Measurements from ENCODE around the gene CD3E.

The CD3E gene

GRCh38 chr11:118287006-118287405 lies 17.5 kb upstream of the CD3E start:
- peaks cover 4% of the 10 kb centered on the region for H3K4me1 ChIP-seq (ENCODE audit: control insufficient read depth, insufficient read depth, low read length, poor library complexity, severe bottlenecking)
- H3K4me3 ChIP-seq (ENCODE audit: insufficient read depth, low read depth, low read length, poor library complexity, severe bottlenecking), result no peak overlapping the region
- no peak for DNase-seq
- H3K9me3 ChIP-seq (ENCODE audit: control insufficient read depth, low read length), result no peaks in the 10 kb centered on the region
- H3K27ac ChIP-seq (ENCODE audit: insufficient read depth, low read length, poor library complexity, severe bottlenecking), result no peak overlapping the region
- no peaks in the 10 kb centered on the region for H3K36me3 ChIP-seq (ENCODE audit: control insufficient read depth, insufficient read depth, low read length)
- no peaks in the 10 kb centered on the region for H3K27me3 ChIP-seq (replicated peaks; ENCODE audit: control insufficient read depth, insufficient read depth, low read length, poor library complexity, severe bottlenecking)

GRCh38 chr11:118289401-118289800 lies 15.1 kb upstream of the CD3E start:
- no peaks in the 10 kb centered on the region for H3K27me3 ChIP-seq (replicated peaks; ENCODE audit: control insufficient read depth, insufficient read depth, low read length, poor library complexity, severe bottlenecking)
- no peak overlapping the region for H3K27ac ChIP-seq (ENCODE audit: insufficient read depth, low read length, poor library complexity, severe bottlenecking)
- H3K4me1 ChIP-seq (ENCODE audit: control insufficient read depth, insufficient read depth, low read length, poor library complexity, severe bottlenecking), result no peaks in the 10 kb centered on the region
- no peak for DNase-seq
- no peaks in the 10 kb centered on the region for H3K36me3 ChIP-seq (ENCODE audit: control insufficient read depth, insufficient read depth, low read length)
- H3K4me3 ChIP-seq (ENCODE audit: insufficient read depth, low read depth, low read length, poor library complexity, severe bottlenecking), result no peak overlapping the region
- no peaks in the 10 kb centered on the region for H3K9me3 ChIP-seq (ENCODE audit: control insufficient read depth, low read length)

DNA sequence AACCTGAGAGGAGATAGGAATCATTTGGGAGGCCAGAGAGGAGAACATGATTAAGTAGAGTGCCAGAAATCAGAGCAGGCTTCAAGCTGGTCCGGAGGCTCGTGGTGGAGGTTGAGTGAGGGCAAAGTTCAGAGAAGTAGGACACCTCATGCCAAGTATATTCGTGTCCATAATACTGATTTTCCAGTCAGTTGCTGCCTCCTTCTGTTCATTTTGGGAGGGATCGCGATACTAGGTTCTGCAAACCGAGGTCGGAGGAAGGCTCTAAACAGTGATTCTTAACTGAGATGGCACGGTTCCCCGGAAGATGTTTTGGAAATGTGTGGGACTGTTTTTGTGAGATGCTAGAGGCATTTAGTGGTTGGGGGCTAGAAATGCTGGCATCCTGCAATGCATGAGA lies 13.6 kb upstream of the CD3E start:
- Histone ChIP-seq H3K27ac (ENCODE audit: insufficient read depth, low read length, poor library complexity, severe bottlenecking) (no peak overlapping the region), H3K27me3 (replicated peaks; ENCODE audit: control insufficient read depth, insufficient read depth, low read length, poor library complexity, severe bottlenecking) (no peaks in the 10 kb centered on the region), H3K4me3 (ENCODE audit: insufficient read depth, low read depth, low read length, poor library complexity, severe bottlenecking) (no peak overlapping the region), H3K9me3 (ENCODE audit: control insufficient read depth, low read length) (no peaks in the 10 kb centered on the region), H3K4me1 (ENCODE audit: control insufficient read depth, insufficient read depth, low read length, poor library complexity, severe bottlenecking) (peaks cover under 1% of the 10 kb centered on the region), H3K36me3 (ENCODE audit: control insufficient read depth, insufficient read depth, low read length) (no peaks in the 10 kb centered on the region)
- DNase-seq, result peak; percentile 9 to 16 (median 13)

DNA sequence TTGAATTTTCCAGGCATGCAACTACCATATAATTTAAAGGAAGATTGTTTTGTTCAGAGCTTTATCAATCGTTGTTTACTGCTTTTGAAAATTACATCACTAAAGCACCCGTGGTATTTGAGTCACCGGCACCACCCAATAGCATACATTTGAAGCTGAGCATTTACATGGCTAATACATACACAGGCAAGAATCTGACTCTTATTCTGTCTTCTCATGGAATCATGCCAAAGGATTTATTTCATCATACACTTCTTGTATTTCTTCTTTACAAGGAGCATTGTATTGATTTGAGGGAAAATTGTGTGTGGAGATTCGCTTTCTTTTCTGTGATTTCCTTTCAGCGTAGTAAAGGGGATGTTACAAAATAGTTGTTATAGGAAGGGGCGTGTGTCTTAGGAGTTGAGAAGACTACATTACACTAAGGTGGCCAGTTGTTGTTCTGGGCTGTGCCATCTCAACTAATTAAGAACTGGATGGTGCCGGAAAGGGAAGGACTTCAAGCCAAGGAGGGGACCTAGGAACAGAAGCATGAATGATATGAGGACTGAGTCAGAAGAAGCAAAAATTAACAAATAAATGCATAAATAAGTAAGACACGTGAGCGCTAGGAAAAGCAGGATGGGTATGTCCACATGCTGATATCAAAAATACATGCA lies 12.9 kb upstream of the CD3E start:
- no peaks in the 10 kb centered on the region for H3K36me3 ChIP-seq (ENCODE audit: control insufficient read depth, insufficient read depth, low read length)
- DNase-seq, result no peak
- H3K4me1 ChIP-seq (ENCODE audit: control insufficient read depth, insufficient read depth, low read length, poor library complexity, severe bottlenecking), result peaks cover 4% of the 10 kb centered on the region
- H3K27ac ChIP-seq (ENCODE audit: insufficient read depth, low read length, poor library complexity, severe bottlenecking), result no peak overlapping the region
- no peaks in the 10 kb centered on the region for H3K27me3 ChIP-seq (replicated peaks; ENCODE audit: control insufficient read depth, insufficient read depth, low read length, poor library complexity, severe bottlenecking)
- no peaks in the 10 kb centered on the region for H3K9me3 ChIP-seq (ENCODE audit: control insufficient read depth, low read length)
- H3K4me3 ChIP-seq (ENCODE audit: insufficient read depth, low read depth, low read length, poor library complexity, severe bottlenecking), result no peak overlapping the region

DNA sequence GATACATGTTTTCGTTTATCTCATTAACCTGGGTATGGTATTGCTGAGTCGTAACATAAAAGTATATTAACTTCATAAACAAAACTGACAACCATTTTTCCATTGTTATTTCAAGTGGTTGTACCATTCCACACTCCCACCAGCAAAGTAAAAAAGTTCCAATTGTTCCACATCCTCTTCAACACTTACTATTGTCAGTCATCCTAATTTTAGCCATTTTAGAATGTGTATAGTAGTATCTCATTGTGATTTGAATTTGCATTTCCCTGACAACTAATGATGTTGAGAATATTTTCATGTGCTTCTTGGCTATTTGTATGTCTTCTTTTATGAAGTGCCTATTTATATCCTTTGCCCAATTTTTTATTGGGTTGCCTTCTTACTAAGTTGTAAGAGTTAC lies 10.5 kb upstream of the CD3E start:
- H3K4me1 ChIP-seq (ENCODE audit: control insufficient read depth, insufficient read depth, low read length, poor library complexity, severe bottlenecking), result peaks cover 4% of the 10 kb centered on the region
- no peaks in the 10 kb centered on the region for H3K9me3 ChIP-seq (ENCODE audit: control insufficient read depth, low read length)
- no peak for DNase-seq
- H3K4me3 ChIP-seq (ENCODE audit: insufficient read depth, low read depth, low read length, poor library complexity, severe bottlenecking), result no peak overlapping the region
- H3K27me3 ChIP-seq (replicated peaks; ENCODE audit: control insufficient read depth, insufficient read depth, low read length, poor library complexity, severe bottlenecking), result no peaks in the 10 kb centered on the region
- H3K27ac ChIP-seq (ENCODE audit: insufficient read depth, low read length, poor library complexity, severe bottlenecking), result no peak overlapping the region
- no peaks in the 10 kb centered on the region for H3K36me3 ChIP-seq (ENCODE audit: control insufficient read depth, insufficient read depth, low read length)

- Histone ChIP-seq H3K4me3 (ENCODE audit: insufficient read depth, low read depth, low read length, poor library complexity, severe bottlenecking) (no peak overlapping the region), H3K27ac (ENCODE audit: insufficient read depth, low read length, poor library complexity, severe bottlenecking) (no peak overlapping the region), H3K27me3 (replicated peaks; ENCODE audit: control insufficient read depth, insufficient read depth, low read length, poor library complexity, severe bottlenecking) (no peaks in the 10 kb centered on the region), H3K4me1 (ENCODE audit: control insufficient read depth, insufficient read depth, low read length, poor library complexity, severe bottlenecking) (peaks cover 4% of the 10 kb centered on the region), H3K36me3 (ENCODE audit: control insufficient read depth, insufficient read depth, low read length) (no peaks in the 10 kb centered on the region), H3K9me3 (ENCODE audit: control insufficient read depth, low read length) (no peaks in the 10 kb centered on the region)
- DNase-seq, result no peak
Observed at GRCh38 chr11:118295199-118295598, 9.3 kb upstream of the CD3E start.

DNA sequence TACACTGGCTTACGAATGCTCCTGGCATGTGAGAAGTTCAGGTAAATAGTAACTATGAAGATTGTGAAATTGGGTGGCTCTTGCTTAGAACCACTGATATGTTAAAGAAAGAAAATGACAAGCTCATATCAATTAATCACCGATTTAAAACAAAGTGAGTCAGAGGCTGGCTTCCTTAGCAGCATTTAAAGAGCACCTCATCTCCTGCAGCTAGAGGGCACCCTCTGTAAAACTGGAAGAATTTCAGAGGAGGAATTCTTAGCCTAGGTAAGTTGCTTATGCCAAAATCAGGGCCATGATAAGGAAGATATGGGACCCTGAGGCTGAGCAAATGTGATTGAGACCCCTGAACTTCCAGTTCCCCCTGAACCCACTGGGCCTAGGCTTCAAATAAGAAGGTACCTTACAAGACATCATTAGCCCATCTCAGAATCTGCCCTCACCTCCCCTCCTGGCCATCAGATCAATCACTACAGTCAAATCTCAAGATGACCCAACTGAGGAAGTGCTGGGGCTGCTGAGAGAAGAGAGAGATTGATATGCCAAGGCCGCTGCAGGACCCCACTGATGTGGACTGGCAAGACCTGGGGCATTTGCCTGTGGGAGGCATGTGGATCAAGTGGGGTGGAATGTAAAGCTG lies 8.6 kb upstream of the CD3E start:
- no peak overlapping the region for H3K27ac ChIP-seq (ENCODE audit: insufficient read depth, low read length, poor library complexity, severe bottlenecking)
- no peak for DNase-seq
- H3K27me3 ChIP-seq (replicated peaks; ENCODE audit: control insufficient read depth, insufficient read depth, low read length, poor library complexity, severe bottlenecking), result no peaks in the 10 kb centered on the region

DNA sequence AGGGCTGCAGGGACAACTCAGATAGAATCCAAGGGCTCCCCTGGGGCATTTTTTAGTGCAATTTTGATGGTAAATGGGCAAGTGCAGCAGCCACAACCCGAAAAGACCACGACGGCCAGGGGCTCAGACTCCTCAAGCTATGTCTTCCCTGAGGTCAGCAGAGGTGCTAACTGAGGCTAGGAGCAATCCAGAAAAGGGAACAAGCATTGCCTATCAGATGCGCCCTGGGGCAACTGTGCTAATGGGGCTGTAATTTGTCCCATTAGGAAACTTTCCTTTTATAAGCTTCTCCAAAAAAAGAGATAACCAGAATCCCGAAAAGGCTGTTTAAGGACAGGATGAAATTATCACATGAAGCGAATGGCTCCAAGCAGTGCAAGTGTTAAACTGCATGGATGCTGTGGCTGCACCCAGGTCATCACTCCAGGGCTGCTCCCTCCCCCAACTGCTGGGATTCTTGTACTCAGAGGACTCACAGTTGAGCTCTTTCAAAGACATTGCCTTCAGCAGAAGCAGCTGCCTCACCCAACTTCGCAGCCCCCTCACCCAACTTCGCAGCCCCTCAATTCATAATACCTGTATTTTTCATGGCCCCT lies 2.8 kb upstream of the CD3E start:
- DNase-seq, result no peak
- Histone ChIP-seq H3K4me1 (ENCODE audit: control insufficient read depth, insufficient read depth, low read length, poor library complexity, severe bottlenecking) (peaks cover 17% of the 10 kb centered on the region), H3K27ac (ENCODE audit: insufficient read depth, low read length, poor library complexity, severe bottlenecking) (no peak overlapping the region), H3K27me3 (replicated peaks; ENCODE audit: control insufficient read depth, insufficient read depth, low read length, poor library complexity, severe bottlenecking) (no peaks in the 10 kb centered on the region), H3K36me3 (ENCODE audit: control insufficient read depth, insufficient read depth, low read length) (no peaks in the 10 kb centered on the region), H3K4me3 (ENCODE audit: insufficient read depth, low read depth, low read length, poor library complexity, severe bottlenecking) (no peak overlapping the region), H3K9me3 (ENCODE audit: control insufficient read depth, low read length) (no peaks in the 10 kb centered on the region)

More for the DNA sequence above, 8.6 kb upstream of the CD3E start:
- Histone ChIP-seq H3K4me1 (ENCODE audit: control insufficient read depth, insufficient read depth, low read length, poor library complexity, severe bottlenecking) (peaks cover 4% of the 10 kb centered on the region), H3K4me3 (ENCODE audit: insufficient read depth, low read depth, low read length, poor library complexity, severe bottlenecking) (no peak overlapping the region), H3K9me3 (ENCODE audit: control insufficient read depth, low read length) (no peaks in the 10 kb centered on the region), H3K36me3 (ENCODE audit: control insufficient read depth, insufficient read depth, low read length) (no peaks in the 10 kb centered on the region)

DNA sequence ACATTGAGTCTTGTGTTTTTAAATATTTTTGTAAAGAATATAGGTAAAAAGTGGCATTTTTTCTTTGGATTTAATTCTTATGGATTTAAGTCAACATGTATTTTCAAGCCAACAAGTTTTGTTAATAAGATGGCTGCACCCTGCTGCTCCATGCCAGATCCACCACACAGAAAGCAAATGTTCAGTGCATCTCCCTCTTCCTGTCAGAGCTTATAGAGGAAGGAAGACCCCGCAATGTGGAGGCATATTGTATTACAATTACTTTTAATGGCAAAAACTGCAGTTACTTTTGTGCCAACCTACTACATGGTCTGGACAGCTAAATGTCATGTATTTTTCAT lies 333 bp upstream of the CD3E start:
- H3K9me3 ChIP-seq (ENCODE audit: control insufficient read depth, low read length), result no peaks in the 10 kb centered on the region
- no peak for DNase-seq
- peak overlapping the region; percentile 86 for H3K27ac ChIP-seq (ENCODE audit: insufficient read depth, low read length, poor library complexity, severe bottlenecking)
- H3K27me3 ChIP-seq (replicated peaks; ENCODE audit: control insufficient read depth, insufficient read depth, low read length, poor library complexity, severe bottlenecking), result no peaks in the 10 kb centered on the region
- peak overlapping the region; percentile 60 for H3K4me3 ChIP-seq (ENCODE audit: insufficient read depth, low read depth, low read length, poor library complexity, severe bottlenecking)
- H3K4me1 ChIP-seq (ENCODE audit: control insufficient read depth, insufficient read depth, low read length, poor library complexity, severe bottlenecking), result peaks cover 33% of the 10 kb centered on the region
- peaks cover 8% of the 10 kb centered on the region for H3K36me3 ChIP-seq (ENCODE audit: control insufficient read depth, insufficient read depth, low read length)

DNA sequence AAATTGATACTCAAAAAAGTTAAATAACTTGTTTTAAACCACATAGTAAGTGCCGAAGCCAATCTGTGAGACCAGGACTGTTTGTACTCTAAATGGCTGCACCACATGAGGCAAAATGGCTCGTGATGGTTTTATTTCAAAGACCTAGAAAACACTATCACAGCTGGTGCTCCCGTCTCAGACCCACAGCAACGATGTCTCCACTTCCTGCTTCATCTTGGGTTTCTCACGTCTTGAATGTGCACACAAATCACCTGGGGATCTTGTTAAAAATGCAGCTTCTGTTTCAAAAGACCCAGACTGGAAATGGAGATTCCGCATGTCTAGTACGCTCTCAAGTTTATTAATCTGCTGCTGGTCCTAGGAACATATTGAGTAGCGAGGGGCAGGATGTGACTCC lies 1.2 kb downstream of the CD3E start:
- Histone ChIP-seq H3K27me3 (replicated peaks; ENCODE audit: control insufficient read depth, insufficient read depth, low read length, poor library complexity, severe bottlenecking) (no peaks in the 10 kb centered on the region), H3K4me1 (ENCODE audit: control insufficient read depth, insufficient read depth, low read length, poor library complexity, severe bottlenecking) (peaks cover 33% of the 10 kb centered on the region), H3K4me3 (ENCODE audit: insufficient read depth, low read depth, low read length, poor library complexity, severe bottlenecking) (peak overlapping the region; percentile 60), H3K27ac (ENCODE audit: insufficient read depth, low read length, poor library complexity, severe bottlenecking) (peak overlapping the region; percentile 86), H3K36me3 (ENCODE audit: control insufficient read depth, insufficient read depth, low read length) (peaks cover 9% of the 10 kb centered on the region), H3K9me3 (ENCODE audit: control insufficient read depth, low read length) (no peaks in the 10 kb centered on the region)
- peak in 1 of 3 donors; percentile 33 for DNase-seq
